Tibial nerve (tissue), 4 donors: Measurements from ENCODE around the gene STIM2. TPM values are rescaled to one million over a fixed set of nuclear protein-coding genes. Genes with fewer than 3 reads are reported as not detected.
A peak's percentile ranks its signal among the peaks of the same experiment; 100 is the strongest.

Experiments
- DNase-seq, 2 donors: peaks; one replicate each; pipeline ENCODE4 v3.0.0-alpha.2; 2019; ENCODE audit warnings: low spot score in 2 of 2
- H3K27ac ChIP-seq, 4 donors: fragments of 200-600 bp; sonication (generic) in 3 of 4; one replicate each; pipeline ENCODE4 v1.5.1; 2017 to 2019; ENCODE audit warnings: mild to moderate bottlenecking in 1 of 4
- H3K27me3 ChIP-seq, 2 donors: fragments of 200-600 bp; sonication (generic) in 1 of 2; one replicate each; pipeline versions ENCODE4 v1.5.1 to v1.6.0; 2017 to 2019
- H3K36me3 ChIP-seq, 3 donors: fragments of 200-600 bp; sonication (generic); one replicate each; pipeline ENCODE4 v1.5.1; 2018 to 2019
- H3K4me1 ChIP-seq, 4 donors: fragments of 200-600 bp; sonication (generic) in 3 of 4; one replicate each; pipeline ENCODE4 v1.5.1; 2017 to 2019
- H3K4me3 ChIP-seq, 4 donors: fragments of 200-600 bp; sonication (generic) in 3 of 4; one replicate each; pipeline ENCODE4 v1.5.1; 2017 to 2019; ENCODE audit warnings: mild to moderate bottlenecking in 1 of 4, moderate library complexity in 1 of 4
- H3K9me3 ChIP-seq, 4 donors: fragments of 200-600 bp; sonication (generic) in 3 of 4; one replicate each; pipeline ENCODE4 v1.5.1; 2017 to 2019
- CTCF ChIP-seq, 5 experiments: fragments of 200-600 bp in 3 of 5; fragments of 450-650 bp in 2 of 5; sonication (generic) in 3 of 5; IDR thresholded peaks; one replicate each; pipeline ENCODE4 v1.5.1; 2016 to 2019; ENCODE audit warnings: antibody characterized with exemption in 5 of 5, mild to moderate bottlenecking in 3 of 5, moderate library complexity in 2 of 5
- EP300 ChIP-seq, 2 donors: sonication (generic); formaldehyde crosslinking; IDR thresholded peaks; one replicate each; pipeline ENCODE4 v1.6.1; 2017; ENCODE audit warnings: antibody characterized with exemption in 2 of 2, mild to moderate bottlenecking in 1 of 2
- POLR2A ChIP-seq, 2 donors: fragments of 450-650 bp; IDR thresholded peaks; one replicate each; pipeline ENCODE4 v1.6.1; 2017; ENCODE audit warnings: antibody characterized with exemption in 2 of 2, mild to moderate bottlenecking in 2 of 2, moderate library complexity in 2 of 2
- WGBS, 2 donors: methylation state at CpG; one replicate each; pipeline ENCODE4 v1.1.5; 2018; 5-methylcytosine and 5-hydroxymethylcytosine counted together
- total RNA-seq, 4 donors: library from RNA; depleted of rRNA; stranded (reverse); fragments of >200 nt; gene quantifications; one replicate each; pipeline ENCODE4 v1.1.0, GENCODE V29; 2016

The STIM2 gene
- total RNA-seq, 4 donors from 2014 or later: 20.1 to 26.2 (median 21.8) TPM

GRCh38 chr4:26879805-26880204 is 19.2 kb downstream of the STIM2 start:
- no peak for DNase-seq
- WGBS, 2 donors: 94 to 95% methylated on average over 2 of the region's 2 CpGs
- no peak overlapping the region for H3K27ac ChIP-seq
- peaks cover 0 to 18% (median 5%) of the 10 kb centered on the region in 4 donors for H3K4me1 ChIP-seq
- no peaks in the 10 kb centered on the region for H3K36me3 ChIP-seq
- TF ChIP-seq CTCF (IDR thresholded peaks at IDR 0.05) (no peak), EP300 (IDR thresholded peaks at IDR 0.05) (no peak), POLR2A (IDR thresholded peaks at IDR 0.05) (no peak)
- no peaks in the 10 kb centered on the region for H3K27me3 ChIP-seq
- no peaks in the 10 kb centered on the region for H3K9me3 ChIP-seq
- H3K4me3 ChIP-seq: no peak overlapping the region

- H3K9me3 ChIP-seq: no peaks in the 10 kb centered on the region
- H3K4me3 ChIP-seq: no peak overlapping the region
- H3K4me1 ChIP-seq: peaks cover 0 to 32% (median 13%) of the 10 kb centered on the region in 4 donors
- H3K36me3 ChIP-seq: no peaks in the 10 kb centered on the region
- no peak for DNase-seq
- WGBS, 2 donors: 59 to 65% methylated on average over 2 of the region's 2 CpGs
- TF ChIP-seq CTCF (IDR thresholded peaks at IDR 0.05) (no peak), POLR2A (IDR thresholded peaks at IDR 0.05) (no peak), EP300 (IDR thresholded peaks at IDR 0.05) (no peak)
- H3K27me3 ChIP-seq: no peaks in the 10 kb centered on the region
- peak overlapping the region in 1 of 4 donors; percentile 61 for H3K27ac ChIP-seq
These were observed 23.4 kb downstream of the STIM2 start for GRCh38 chr4:26884026-26884425.

GRCh38 chr4:26884486-26884988 is 23.9 kb downstream of the STIM2 start:
- Histone ChIP-seq H3K4me1 (peaks cover 0 to 32% (median 13%) of the 10 kb centered on the region in 4 donors), H3K4me3 (no peak overlapping the region), H3K27me3 (no peaks in the 10 kb centered on the region), H3K9me3 (no peaks in the 10 kb centered on the region), H3K36me3 (no peaks in the 10 kb centered on the region), H3K27ac (peak overlapping the region in 2 of 4 donors; percentile 31 to 61)
- DNase-seq: no peak
- TF ChIP-seq POLR2A (IDR thresholded peaks at IDR 0.05): no peak
- no peak for TF ChIP-seq EP300 (IDR thresholded peaks at IDR 0.05)
- no peak for TF ChIP-seq CTCF (IDR thresholded peaks at IDR 0.05)
- 71 to 74% methylated on average over 5 of the region's 5 CpGs for WGBS, 2 donors

GRCh38 chr4:26885912-26886274 is 25.3 kb downstream of the STIM2 start:
- 71 to 75% methylated on average over 2 of the region's 2 CpGs for WGBS, 2 donors
- TF ChIP-seq CTCF (IDR thresholded peaks at IDR 0.05): no peak
- no peak for TF ChIP-seq EP300 (IDR thresholded peaks at IDR 0.05)
- TF ChIP-seq POLR2A (IDR thresholded peaks at IDR 0.05): no peak
- H3K27me3 ChIP-seq: no peaks in the 10 kb centered on the region
- no peaks in the 10 kb centered on the region for H3K36me3 ChIP-seq
- no peaks in the 10 kb centered on the region for H3K9me3 ChIP-seq
- no peak overlapping the region for H3K4me3 ChIP-seq
- peak overlapping the region in 2 of 4 donors; percentile 2 to 66 for H3K27ac ChIP-seq
- H3K4me1 ChIP-seq: peaks cover 0 to 32% (median 13%) of the 10 kb centered on the region in 4 donors
- DNase-seq: no peak

- Histone ChIP-seq H3K36me3 (no peaks in the 10 kb centered on the region), H3K27ac (no peak overlapping the region), H3K27me3 (no peaks in the 10 kb centered on the region), H3K9me3 (no peaks in the 10 kb centered on the region), H3K4me1 (peaks cover 0 to 26% (median 13%) of the 10 kb centered on the region in 4 donors), H3K4me3 (no peak overlapping the region)
- DNase-seq: no peak
- TF ChIP-seq CTCF (IDR thresholded peaks at IDR 0.05): no peak
- no peak for TF ChIP-seq POLR2A (IDR thresholded peaks at IDR 0.05)
- no peak for TF ChIP-seq EP300 (IDR thresholded peaks at IDR 0.05)
- WGBS, 2 donors: 58 to 61% methylated on average over 3 of the region's 3 CpGs
These were observed 26.5 kb downstream of the STIM2 start for GRCh38 chr4:26887143-26887542.
